ENCODE results near the gene PRTFDC1.

The PRTFDC1 gene

DNA sequence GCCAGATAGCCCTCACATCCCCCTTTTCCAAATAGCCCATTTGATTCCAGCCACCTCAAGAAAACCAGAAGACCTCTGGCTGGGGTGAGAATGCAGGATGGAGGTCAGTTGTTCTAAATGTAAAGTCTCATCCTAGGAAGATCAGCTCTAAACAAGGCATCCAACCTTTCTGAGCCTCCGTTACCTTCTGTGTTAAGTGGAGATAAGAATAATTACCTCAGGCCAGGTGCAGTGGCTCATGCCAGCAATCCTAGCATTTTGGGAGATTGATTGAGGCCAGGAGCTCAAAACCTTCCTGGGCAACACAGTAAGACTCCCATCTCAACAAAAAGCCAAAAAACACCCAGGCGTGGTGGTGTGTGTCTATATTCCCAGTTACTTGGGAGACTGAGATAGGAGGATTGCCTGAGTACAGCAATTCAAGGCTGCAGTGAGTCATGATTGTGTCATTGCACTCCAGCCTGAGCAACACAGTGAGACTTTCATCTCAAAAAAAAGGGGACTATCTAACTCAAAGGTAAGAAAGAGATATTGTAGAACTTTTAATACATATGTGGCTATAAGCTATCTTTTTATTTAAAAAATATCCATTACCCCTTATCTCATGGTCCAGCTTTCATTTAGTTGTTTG, 43.5 kb downstream of the PRTFDC1 start:
- DNase-seq (ENCODE audit: low read depth in 1 of 2, low spot score in 1 of 2): no peak

GRCh38 chr10:24907956-24908355, 44.5 kb downstream of the PRTFDC1 start:
- DNase-seq (ENCODE audit: low read depth in 1 of 2, low spot score in 1 of 2): no peak

DNA sequence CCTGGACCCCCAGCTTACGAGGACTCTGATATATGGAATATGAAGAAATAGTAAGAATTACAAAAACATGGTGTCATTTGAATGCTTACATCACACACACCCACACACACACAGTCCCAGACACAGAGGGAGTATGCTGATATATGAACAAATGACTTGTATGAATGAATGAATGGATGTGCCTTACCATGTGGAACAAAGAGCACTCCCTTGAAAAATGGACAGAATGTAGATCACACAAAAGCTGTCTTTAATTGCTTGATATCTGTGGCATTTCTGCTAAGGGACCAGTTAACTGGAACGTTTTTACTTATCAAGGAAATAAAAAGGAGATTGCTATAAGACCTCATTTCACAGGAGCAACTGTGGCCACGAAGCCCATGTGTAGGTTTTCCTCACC, 46.0 kb downstream of the PRTFDC1 start:
- no peak for DNase-seq (ENCODE audit: low read depth in 1 of 2, low spot score in 1 of 2)

DNA sequence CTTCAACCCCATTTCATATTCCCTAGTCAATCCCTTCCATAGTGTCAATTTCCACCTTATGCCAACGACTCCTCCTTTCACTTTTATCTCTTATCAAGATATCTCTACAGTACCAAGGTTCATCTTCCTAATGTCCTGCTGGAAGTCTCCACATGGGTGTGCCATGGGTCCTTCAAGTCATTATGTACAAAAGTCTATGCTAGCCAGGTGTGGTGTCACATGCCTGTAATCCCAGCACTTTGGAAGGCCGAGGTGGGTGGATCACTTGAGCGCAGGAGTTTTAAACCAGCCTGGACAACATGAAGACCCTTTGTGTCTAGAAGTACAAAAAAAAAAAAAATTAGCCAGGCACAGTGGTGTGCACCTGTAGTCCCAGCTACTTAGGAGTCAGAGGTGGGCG, 47.6 kb downstream of the PRTFDC1 start:
- DNase-seq (ENCODE audit: low read depth in 1 of 2, low spot score in 1 of 2): no peak

DNA sequence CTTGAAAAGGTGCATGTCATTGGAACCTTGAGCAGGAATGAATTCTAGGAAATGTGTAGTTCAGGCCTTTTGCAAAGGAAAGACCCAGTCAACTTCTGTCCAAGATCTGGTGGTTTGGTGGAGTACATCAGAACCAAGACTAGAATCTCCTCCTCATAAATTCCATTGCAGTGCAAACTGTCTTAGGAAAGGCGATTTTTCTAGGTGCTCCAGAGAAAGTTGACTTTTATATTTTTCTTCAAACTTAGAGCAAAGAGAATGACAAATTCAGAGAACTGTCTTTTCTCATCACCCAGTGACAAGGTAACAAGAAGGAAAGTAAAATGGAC, 50.0 kb downstream of the PRTFDC1 start:
- no peak for DNase-seq (ENCODE audit: low read depth in 1 of 2, low spot score in 1 of 2)

- no peak for DNase-seq (ENCODE audit: low read depth in 1 of 2, low spot score in 1 of 2)
These were observed 50.6 kb downstream of the PRTFDC1 start for GRCh38 chr10:24901686-24902399.

- no peak for DNase-seq (ENCODE audit: low read depth in 1 of 2, low spot score in 1 of 2)
These were observed 51.3 kb downstream of the PRTFDC1 start for GRCh38 chr10:24900888-24901685.

- DNase-seq (ENCODE audit: low read depth in 1 of 2, low spot score in 1 of 2): no peak
These were observed 52.8 kb downstream of the PRTFDC1 start for GRCh38 chr10:24899571-24899970.

- DNase-seq (ENCODE audit: low read depth in 1 of 2, low spot score in 1 of 2): no peak
These were observed 53.9 kb downstream of the PRTFDC1 start for GRCh38 chr10:24898501-24898900.

GRCh38 chr10:24897326-24897926, 55.0 kb downstream of the PRTFDC1 start:
- no peak for DNase-seq (ENCODE audit: low read depth in 1 of 2, low spot score in 1 of 2)

DNA sequence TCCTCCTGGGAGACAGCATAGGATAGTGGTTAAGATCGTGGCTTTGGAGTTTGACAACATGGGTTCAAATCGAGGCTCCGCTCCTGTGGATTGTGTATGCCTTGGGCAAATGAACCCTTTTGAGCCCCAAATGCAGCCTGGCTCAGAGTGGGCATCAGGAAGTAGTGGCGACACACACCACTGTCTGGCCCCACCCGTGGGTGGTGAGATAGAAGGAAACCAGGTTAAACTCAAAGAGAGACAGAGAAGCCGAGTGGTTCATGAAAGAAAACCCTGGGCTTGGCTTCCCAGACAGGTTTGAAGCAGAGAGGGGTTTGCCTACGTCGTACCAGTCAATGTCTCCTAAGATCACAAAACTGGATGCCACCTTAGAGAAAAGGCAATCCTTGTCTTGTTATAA, 57.7 kb downstream of the PRTFDC1 start:
- DNase-seq (ENCODE audit: low read depth in 1 of 2, low spot score in 1 of 2): no peak

DNA sequence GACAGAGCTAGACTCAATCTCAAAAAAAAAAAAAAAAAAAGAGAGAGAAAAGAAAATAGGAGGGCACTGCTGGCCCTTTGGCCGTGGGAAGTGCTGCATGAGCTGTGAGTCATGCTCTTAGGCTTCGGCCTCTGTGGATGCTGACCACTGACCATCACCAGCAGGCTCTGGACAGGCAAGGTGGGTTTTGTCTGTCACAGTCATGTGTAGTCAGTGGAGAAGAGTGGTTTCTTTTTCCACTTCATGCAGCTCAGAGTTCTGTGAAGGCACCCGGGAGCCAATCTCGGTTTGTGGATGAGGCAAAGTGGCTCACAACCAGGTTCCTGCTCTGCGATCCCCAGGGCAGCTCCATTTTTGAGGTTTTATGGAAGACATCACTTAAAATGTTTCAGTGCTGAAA, 58.1 kb downstream of the PRTFDC1 start:
- DNase-seq (ENCODE audit: low read depth in 1 of 2, low spot score in 1 of 2): no peak

DNA sequence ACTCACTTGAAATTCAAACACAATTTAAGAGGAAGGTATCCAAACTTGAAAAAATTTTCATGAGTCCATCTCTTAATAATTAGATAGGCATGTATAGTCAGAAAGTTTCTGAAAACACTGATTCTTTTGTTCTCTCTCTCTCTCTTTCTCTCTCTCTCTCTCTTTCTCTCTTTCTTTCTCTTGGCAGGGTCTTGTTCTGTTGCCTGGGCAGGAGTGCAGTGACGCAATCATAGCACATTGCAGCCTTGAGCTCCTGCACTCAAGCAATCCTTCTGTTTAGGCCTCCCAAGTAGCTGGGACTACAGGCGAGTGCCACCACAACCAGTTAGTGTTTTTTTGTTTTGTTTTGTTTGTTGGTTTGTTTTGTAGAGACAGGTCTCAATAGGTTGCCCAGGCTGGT, 59.3 kb downstream of the PRTFDC1 start:
- no peak for DNase-seq (ENCODE audit: low read depth in 1 of 2, low spot score in 1 of 2)

- no peak for DNase-seq (ENCODE audit: low read depth in 1 of 2, low spot score in 1 of 2)
These were observed 60.6 kb downstream of the PRTFDC1 start for GRCh38 chr10:24891823-24892222.

DNA sequence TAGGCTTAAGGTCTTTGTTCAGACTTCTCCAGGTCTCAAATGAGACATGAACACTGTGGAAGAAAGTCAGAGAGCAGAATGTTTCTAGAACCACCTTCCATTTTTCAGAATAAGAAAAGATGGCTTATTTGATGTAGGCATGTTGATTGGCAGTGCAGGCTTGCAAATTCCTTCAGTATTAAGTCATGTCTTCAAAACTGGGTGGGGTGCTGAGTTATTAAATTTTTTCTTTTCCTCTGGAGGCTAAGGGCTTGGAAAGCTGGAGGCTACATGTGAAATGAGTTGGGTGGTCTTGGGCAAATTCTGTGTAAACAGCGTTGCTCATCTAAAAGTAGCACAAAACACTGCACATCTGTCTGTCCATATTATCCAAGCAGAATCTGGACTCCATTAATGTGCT, 62.8 kb downstream of the PRTFDC1 start:
- DNase-seq (ENCODE audit: low read depth in 1 of 2, low spot score in 1 of 2): no peak

- no peak for DNase-seq (ENCODE audit: low read depth in 1 of 2, low spot score in 1 of 2)
These were observed 64.6 kb downstream of the PRTFDC1 start for GRCh38 chr10:24887855-24888231.

DNA sequence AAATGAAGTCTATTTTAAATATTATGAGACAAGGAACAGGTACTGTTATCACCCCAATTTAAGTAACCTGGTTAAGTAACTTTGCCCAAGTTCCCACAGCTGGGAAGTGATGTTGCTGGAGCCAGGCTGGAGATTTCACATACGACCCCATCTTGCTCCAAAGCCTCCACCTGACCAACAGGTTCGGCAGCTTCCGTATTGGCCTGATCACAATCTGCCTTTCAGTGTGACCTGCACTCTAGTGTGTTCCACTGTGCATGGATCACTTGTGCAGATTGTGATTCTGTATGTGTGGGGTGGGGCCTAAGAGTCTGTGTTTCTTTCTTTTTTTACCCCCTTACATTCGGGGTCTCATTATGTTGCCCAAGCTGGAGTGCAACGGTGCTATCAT, 66.1 kb downstream of the PRTFDC1 start:
- no peak for DNase-seq (ENCODE audit: low read depth in 1 of 2, low spot score in 1 of 2)

DNA sequence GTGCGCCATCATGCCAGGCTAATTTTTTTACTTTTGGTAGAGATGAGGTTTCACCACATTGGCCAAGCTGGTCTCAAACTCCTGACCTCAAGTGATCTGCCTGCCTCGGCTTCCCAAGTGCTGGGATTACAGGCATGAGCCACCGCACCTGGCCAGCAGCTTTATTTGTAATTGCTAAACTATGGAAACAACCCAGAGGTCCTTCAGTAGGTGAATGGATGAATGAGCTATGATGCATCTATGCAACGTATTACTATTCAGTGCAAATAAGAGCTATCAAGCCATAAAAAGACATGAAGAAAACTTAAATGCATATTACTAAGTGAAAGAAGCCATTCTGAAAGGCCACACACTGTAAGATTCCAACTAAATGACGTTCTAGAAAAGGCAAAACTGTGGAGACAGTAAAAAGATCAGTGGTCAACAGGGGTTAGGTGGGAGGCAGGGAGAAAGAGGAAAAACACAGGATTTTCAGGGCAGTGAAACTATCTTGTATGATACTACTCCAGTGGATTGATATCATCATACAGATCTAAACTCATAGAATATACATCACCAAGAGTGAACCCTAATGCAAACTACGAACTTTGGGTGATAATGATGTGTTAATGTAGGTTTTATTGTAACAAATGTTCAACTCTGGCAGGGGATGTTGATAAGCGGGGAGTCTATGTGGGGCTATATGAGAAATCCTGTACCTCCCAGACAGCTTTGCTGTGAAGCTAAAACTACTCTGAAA, 66.7 kb downstream of the PRTFDC1 start:
- no peak for DNase-seq (ENCODE audit: low read depth in 1 of 2, low spot score in 1 of 2)

GRCh38 chr10:24884793-24885192, 67.6 kb downstream of the PRTFDC1 start:
- no peak for DNase-seq (ENCODE audit: low read depth in 1 of 2, low spot score in 1 of 2)

DNA sequence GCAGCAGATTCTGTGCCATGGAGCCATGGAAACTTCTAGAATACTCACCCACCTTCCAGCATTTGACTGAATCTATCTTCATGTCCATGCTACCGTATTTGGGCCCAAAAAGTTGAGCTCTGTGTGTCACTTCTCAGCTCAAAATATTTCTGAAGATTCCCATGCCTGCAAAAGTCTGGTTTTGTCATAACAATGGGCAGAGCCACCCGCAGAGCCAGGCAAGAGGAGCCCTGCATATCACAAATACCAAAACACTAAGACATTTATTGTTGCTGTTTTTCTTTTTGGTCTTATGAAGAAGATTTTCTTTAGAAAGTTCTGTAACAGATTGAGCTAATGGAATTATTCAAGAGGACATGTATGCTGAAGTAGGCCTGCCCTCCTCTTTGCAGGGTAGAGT, 68.1 kb downstream of the PRTFDC1 start:
- DNase-seq (ENCODE audit: low read depth in 1 of 2, low spot score in 1 of 2): no peak

DNA sequence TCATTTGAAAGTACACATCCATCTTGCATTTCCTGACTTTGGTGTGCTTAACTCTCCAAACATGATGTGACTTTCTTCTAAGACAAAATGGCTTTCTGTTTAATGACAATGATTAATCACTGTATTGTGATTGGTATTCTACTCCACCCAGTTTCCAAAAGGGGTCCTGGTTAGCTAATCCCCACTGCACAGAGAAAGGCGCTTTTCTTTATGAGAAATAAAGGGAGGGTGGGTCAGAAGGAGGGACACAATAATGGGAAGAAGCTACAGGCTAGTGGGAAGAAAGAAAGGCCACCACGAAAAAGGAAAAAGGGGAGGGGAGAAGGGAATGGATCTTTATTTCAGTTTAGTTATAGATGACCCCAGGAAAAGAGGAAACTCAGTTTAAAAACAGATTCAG, 69.2 kb downstream of the PRTFDC1 start:
- no peak for DNase-seq (ENCODE audit: low read depth in 1 of 2, low spot score in 1 of 2)
